ENCODE data around the gene OTUB1. TPM values are rescaled to one million over a fixed set of nuclear protein-coding genes. Genes with fewer than 3 reads are reported as not detected.

Gene OTUB1
- total RNA-seq, 1 donor, result 38.0 TPM

- no peak for DNase-seq (ENCODE audit: low read depth)
- no peak for TF ChIP-seq CTCF (IDR thresholded peaks at IDR 0.05; ENCODE audit: insufficient read depth, low read depth, low read length)
- no peak overlapping the region for H3K4me3 ChIP-seq (ENCODE audit: low read depth, low read length)
Observed at GRCh38 chr11:63941901-63942300, 44.3 kb upstream of the OTUB1 start.

GRCh38 chr11:63942803-63943202 is 43.4 kb upstream of the OTUB1 start:
- no peak for TF ChIP-seq CTCF (IDR thresholded peaks at IDR 0.05; ENCODE audit: insufficient read depth, low read depth, low read length)
- H3K4me3 ChIP-seq (ENCODE audit: low read depth, low read length), result no peak overlapping the region
- DNase-seq (ENCODE audit: low read depth), result no peak

GRCh38 chr11:63944987-63945386 is 41.3 kb upstream of the OTUB1 start:
- no peak for TF ChIP-seq CTCF (IDR thresholded peaks at IDR 0.05; ENCODE audit: insufficient read depth, low read depth, low read length)
- no peak for DNase-seq (ENCODE audit: low read depth)

GRCh38 chr11:63945477-63946163 is 40.6 kb upstream of the OTUB1 start:
- no peak overlapping the region for H3K4me3 ChIP-seq (ENCODE audit: low read depth, low read length)
- peak; percentile 68 for TF ChIP-seq CTCF (IDR thresholded peaks at IDR 0.05; ENCODE audit: insufficient read depth, low read depth, low read length)
- DNase-seq (ENCODE audit: low read depth), result peak; percentile 77

More at GRCh38 chr11:63944987-63945386, 41.3 kb upstream of the OTUB1 start:
- H3K4me3 ChIP-seq (ENCODE audit: low read depth, low read length), result no peak overlapping the region

GRCh38 chr11:63951779-63952536 is 34.3 kb upstream of the OTUB1 start:
- H3K4me3 ChIP-seq (ENCODE audit: low read depth, low read length), result no peak overlapping the region
- TF ChIP-seq CTCF (IDR thresholded peaks at IDR 0.05; ENCODE audit: insufficient read depth, low read depth, low read length), result no peak
- no peak for DNase-seq (ENCODE audit: low read depth)

- DNase-seq (ENCODE audit: low read depth), result no peak
- H3K4me3 ChIP-seq (ENCODE audit: low read depth, low read length), result no peak overlapping the region
- TF ChIP-seq CTCF (IDR thresholded peaks at IDR 0.05; ENCODE audit: insufficient read depth, low read depth, low read length), result no peak
Observed at GRCh38 chr11:63952570-63952969, 33.7 kb upstream of the OTUB1 start.
